GM21825 (cell line): ENCODE results near the gene DHCR24.
A peak's percentile ranks its signal among the peaks of the same experiment; 100 is the strongest.

Experiments used
- ATAC-seq: cut with Tn5 transposase; IDR thresholded peaks from one replicate; pipeline ENCODE4 v1.9.1; 2021; ENCODE audit warnings: mild to moderate bottlenecking, moderate library complexity; ENCODE audit not compliant: unreplicated experiment

DHCR24 gene

DNA sequence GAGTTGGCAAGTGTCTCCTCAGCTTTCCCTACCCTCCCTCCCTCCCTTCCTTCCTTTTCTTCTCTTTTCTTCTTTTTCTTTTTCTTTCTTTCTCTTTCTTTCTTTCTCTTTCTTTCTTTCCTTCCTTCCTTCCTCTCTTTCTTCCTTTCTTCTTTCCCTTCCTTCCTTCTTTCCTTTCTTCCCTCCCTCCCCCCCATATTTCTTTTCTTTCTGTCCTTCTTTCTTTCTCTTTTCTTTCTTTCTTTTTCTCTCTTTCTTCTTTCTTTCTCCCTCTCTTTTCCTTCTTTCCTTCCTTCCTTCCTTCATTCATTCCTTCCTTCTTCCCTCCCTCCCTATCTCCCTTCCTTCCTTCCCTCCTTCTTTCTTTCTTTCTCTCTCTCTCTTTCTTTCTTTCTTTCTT lies 67.3 kb downstream of the DHCR24 start:
- no peak for ATAC-seq

DNA sequence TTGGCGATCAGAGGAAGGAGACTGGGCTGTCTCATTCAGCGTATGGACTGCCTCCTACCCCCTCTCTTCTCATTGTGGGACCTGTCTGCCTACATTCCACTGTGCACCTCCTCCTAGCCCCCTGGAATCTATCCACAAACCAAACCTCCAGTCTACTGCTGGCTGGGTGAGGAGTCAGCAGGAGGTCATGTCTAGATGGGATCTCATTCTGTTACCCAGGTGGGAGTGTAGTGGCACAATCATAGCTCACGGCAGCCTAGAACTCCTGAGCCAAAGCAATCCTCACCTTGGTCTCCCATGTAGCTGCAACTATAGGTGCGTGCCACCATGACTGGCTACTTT lies 67.8 kb downstream of the DHCR24 start:
- ATAC-seq: no peak

DNA sequence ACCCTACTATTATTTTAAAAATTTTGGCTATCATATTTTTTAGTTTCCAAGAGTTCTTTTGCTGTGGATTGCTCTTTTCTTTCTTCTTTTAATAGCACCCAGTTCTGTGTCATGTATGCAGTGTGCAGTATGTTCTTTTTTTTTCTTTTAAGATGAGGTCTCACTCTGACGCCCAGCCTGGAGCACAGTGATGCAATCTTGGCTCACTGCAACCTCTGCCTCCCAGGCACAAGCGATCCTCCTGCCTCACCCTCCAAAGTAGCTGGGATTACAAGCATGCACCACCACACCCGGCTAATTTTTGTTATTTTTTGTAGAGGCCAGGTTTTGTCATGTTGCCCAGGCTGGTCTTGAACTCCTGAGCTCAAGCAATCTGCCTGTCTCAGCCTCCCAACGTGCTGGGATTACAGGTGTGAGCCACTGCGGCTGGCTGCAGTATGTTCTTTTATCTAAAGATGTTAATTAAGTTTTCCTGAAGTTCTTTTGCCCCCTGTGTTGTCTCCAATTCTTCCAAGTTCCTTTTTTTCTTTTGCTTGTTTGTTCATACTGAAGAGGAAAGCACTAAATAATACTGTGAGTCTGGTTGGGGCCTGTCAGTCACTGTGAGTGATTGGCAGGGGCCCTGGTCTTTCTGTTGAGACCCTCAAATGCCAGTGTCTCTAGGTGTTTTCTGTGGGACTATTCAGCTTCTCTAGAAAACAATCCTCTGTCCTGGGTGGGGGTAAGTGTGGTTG lies 68.4 kb downstream of the DHCR24 start:
- ATAC-seq: no peak

DNA sequence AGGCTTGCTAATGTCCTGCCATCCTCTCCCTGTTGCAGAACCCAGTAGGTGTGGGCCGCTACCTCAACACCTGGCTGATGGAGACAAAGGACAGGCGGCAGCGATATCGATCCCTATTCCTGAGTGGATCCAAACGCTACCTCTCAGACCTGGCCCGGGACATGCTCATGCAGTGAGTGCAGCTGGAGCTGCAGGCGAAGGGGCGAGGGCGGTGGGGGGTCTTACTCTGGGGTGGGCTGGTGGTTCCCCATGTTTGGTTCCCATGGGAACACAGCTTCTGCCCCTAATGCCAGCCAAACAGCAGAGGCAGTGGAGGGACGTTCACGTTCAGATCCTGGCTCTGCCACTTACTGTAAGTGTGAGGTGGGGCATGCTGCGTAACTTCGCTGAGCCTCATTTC lies 70.0 kb downstream of the DHCR24 start:
- no peak for ATAC-seq

DNA sequence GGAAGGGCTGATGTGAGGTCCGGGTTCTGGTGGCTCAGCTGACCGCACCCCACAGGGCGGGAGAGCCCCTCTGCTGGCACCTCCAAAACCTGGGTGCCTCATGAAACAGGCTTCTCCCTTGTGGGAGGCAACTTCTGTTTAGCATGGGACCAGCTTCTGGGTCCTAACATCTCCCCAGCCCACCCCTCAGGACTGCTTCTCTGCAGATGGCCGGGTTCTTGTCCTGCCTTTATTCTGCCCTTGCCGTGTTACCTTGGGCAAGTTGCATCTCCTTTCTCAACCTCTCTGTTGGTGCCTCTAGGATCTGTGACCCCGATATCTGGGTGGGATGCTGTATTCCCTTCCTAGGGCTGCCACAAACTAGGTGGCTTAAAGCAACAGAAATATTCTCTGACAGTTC lies 70.9 kb downstream of the DHCR24 start:
- no peak for ATAC-seq

DNA sequence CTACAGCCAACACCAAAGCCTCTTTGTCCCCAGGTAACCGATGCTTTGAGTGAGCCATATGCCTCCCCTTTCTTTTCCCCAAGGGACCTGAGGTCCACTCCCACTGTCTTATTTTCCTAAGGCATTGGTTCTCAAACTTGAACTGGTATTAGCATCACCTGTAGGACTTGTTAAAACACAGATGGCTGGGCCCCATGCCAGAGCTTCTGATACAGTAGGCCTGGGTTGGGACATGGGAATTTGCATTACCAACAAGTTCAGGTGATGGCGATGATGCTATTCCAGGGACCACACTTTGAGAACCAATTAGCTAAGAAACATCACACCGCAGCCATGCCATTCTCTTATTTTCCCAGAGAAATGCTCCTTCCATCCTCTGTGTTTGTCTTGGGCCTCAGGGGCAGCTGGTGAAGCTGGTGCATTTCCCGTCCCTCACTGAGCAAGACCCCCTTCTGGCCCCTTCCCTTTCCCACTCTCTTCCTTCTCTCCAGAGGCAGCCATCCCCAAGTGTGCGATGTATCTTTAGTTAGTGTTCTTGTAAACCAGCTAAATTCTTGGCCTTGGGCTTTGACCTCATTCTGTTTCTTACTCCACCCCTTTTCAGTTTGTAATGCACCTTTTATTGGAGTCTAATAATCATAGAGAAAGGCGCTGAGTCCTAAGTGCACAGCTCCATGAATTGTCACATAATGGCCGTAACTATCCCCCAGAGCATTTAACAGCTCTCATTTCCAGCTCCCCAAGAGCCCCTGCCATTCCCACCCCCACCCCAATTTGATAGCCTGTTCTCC lies 71.7 kb downstream of the DHCR24 start:
- no peak for ATAC-seq

DNA sequence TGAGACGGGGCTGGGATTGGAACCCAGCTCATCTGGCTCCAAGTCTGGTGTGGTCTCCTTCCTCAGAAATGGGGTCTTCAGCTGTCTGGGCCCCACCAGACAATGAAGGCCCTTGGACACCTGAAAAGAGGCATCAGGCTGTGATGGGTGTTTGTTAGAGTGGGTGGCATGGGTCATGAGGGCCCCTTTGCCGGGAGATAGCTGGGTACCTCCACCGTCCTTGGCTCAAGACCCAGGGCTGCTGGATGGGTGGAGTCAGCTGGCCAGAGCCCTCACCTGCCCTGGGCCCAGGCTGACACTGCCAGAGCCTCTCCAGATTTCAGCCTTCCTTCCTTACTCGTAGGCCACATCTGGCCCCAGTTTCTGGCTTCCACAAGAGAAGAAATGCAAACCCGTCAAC lies 72.4 kb downstream of the DHCR24 start:
- ATAC-seq: no peak

DNA sequence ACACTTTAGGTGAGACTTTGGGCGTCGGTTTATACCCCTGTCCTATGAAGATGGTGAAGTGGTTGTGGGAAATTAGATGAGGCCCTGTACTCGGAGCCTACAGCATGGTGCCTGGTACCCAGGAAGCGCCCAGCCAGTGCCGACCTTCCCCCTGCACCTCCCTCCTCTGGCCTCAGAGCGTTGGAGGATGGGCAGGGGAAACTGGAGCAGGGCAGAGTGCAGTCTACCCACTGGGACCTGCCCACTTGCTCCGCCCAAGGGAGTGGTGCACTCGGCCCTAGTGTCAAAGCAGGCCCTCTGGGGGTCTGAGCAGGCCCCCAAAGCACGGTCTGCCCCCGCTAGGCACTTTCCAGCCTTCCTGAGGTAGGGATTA lies 72.9 kb downstream of the DHCR24 start:
- ATAC-seq: no peak

DNA sequence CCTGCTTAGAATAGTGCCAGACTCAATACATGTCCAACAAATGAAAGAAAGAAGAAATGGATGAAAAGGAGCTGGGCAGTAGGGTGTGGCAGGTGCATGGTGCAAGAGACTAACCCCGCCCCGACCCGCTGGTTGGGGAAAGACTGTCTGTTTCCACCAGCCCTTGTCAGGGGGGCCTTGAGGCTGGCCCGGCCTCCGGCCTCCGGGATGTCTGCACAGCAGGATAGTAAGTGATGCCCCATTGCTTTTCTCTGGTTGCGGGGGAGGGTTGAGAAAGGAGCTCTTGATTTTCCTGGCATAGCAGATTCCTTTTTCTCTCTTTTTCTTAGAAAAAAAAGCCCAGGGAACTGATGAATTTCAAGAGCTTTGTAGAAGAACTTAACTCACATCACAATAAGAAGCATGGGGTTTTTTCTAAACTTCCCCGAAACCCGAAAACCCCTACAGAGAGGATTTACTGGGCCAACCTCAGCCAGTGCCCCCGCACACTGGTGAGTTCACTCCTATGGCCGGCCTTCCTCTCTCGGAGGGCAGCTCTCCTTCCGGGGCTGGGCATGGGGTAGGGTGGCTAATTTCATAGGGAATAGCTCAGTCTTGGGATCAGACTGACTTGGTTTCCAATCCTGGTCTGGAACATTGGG lies 73.4 kb downstream of the DHCR24 start:
- no peak for ATAC-seq

DNA sequence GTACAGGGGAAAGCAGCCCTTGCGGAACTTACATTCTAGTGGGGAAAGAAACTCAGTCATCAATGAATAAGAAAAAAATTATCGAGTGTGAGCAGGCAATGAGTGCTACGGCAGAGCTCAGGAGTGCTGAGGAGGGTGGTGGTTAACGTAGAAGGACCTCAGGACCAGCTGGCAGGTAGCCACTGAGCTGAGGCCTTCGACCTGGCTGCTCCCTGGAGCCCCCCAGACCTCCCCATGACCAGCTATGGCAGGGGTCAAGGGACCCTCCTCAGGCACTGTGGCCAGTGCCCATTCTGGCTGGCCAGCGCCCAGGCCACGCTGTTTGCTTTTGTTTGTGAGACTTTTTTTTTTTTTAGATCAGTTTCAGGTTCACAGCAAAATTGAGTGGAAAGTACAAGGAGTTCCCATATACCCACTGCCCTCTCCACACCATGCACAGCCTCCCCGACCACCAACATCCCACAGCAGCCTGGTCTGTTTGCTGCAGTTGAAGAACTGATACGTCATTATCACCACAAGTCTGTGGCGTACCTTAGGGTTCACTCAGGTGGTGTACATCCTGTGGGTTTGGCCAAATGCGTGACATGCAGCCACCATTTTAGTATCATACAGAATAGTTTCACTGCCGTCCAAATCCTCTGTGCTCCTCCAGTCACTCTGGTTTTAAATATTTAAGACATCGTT lies 74.1 kb downstream of the DHCR24 start:
- ATAC-seq: no peak

DNA sequence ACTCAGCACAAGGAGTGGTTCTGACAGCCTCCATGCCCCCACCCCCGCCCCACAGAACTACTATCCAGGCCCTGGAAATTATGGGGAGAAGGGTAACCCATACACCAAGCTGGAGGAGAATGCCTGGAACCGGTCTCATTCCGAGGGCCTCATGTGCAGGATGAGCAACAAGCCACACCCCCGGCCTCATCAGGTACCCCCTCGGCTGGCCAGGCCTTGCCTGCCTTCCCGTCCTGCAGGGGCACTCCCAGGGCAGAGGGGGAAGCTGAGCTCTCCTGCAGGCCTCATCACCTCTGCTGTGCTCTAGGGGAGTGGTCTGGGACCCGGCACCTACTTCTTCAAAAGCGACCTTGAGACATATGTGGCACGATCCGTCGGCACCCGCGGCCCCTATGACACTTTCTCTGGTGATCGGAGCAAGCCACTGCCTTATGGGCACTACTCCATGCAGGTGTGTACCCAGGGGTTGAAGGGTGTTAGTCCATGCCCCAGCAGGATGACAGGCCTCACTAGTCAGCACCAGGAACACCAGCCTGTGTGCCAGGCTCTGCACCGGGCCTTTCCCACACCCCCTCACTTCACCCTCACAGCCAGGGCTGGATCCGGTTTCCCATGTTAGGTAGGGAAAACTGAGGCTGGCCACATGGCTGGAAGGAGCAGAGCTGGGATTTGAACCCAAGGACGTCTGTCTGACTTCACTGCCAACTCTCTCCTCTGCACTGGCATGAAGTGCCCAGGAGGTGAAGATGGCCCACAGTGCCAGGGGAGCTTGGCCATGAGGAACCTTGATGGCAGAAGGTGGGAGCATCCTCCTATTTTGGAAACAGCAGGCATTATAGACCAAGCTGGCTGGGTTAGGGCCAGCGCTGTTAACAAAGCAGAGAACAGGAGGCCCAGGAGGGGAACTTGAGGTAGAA lies 75.0 kb downstream of the DHCR24 start:
- ATAC-seq: no peak

DNA sequence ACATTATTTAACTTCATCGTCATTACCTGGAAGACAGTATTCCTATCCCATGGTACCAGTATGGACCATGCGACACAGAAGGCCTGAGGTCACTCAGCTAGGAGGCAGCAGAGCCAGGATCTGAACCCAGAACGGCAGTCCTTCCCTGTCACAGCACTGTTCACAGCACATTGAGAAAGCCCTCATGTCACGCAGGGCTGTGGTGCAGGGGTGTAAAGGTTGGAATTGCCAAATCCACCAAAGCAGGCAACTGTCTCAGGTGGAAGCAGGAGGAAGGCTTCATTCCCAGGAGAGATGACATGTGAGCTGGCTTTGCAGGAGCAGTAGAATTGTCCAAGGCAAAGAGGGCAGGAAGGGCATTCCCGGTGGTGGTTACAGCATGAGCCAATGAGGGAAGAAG lies 75.9 kb downstream of the DHCR24 start:
- ATAC-seq: no peak

DNA sequence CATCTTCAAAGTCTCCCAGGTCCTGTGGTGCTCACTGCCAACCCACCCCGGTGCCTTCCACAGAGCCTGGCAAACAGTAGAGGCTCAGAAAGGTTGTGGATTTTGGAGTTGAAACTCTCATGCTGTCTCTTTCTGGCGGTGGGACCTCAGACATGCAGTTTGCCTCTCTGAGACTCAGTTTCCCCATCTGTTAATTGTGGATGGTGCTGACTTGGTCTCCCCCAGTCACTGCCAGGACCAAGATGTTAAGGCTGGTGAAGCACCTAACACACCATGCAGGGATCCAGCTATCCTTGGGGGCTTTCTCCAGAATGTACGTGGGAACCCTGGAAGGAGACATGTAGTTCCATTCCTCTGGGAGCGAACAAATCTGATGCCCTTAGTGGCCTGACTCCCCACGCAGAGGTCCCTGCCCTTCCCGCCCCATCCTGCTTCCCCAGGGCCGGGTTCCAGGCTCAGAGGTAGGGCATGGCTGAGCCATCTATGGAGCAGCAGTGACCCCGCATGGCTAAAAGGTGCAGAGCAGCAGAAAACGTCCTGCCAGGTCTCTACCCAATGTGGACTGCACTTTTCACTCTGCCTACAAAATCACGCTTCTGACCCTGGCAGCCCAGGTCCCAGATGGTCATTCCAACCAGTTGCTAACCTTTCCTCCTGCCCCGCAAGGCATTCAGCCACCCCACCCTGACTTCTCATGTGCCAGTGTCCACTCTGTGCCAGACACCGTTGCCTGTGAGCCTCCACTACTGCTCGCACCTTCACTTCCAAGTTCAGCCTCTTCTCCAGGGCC lies 76.6 kb downstream of the DHCR24 start:
- peak; percentile 70 for ATAC-seq

DNA sequence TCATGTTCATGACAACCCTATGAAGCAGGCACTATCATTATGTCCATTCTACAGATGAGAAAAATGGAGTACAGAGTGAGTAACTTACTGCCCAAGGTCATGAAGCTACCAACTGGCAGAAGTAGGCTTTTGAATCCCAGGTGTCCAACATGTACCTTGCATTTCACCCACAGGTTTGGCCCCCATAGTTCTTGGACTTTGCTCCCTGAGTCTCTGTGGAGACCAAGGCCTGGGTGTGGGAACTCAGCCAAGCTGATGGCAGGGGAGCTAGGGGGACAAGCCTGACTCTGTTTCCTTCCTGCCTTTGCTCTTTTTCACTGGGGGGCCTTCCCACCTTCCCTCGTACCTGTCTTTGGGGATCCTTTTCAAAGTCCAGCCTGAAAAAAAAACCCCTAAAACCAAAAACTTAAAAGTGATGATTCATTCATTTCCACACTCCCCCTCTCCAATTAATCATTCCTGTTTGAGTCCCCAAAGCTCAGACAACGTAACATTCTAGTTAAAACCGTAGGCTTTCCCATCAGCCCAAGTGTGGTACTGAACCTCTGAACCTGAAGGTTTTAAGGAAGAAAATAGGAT lies 77.4 kb downstream of the DHCR24 start:
- no peak for ATAC-seq

DNA sequence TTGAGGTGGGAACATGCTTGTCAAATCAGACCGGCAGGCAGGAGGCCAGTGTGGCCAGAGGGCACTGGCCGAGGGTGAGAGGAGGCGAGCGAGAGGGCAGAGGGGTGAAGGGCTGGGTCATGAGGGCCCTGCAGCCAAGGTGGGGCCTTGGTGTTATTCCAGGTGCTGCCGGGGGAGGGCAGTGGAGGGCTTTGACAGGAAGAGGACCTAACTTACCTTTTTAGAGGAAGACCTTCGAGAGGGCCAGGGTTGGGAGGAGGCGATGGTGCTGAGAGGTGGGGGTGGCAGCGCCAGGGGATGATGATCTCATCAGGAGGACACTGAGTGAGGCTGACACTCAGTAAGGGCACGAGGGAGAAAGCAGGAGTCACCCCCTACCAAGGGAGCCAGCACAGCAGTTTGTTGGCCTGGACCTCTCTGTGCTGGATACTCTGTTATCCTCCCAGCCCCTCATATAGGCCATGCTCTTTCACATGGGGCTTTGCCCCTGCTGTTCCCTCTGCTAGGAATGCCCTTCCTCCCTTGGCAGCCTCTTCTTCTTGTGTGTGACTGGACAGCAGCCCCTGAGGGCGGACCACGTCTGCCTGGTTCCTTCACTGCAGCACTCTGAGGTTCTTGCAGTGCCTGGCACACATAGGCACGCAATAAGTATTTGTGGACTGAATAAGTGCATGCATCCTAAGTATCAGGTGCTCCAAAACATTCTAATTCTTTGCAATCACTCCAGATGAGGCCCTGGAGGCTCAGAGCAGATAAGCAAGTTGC lies 78.4 kb downstream of the DHCR24 start:
- no peak for ATAC-seq

DNA sequence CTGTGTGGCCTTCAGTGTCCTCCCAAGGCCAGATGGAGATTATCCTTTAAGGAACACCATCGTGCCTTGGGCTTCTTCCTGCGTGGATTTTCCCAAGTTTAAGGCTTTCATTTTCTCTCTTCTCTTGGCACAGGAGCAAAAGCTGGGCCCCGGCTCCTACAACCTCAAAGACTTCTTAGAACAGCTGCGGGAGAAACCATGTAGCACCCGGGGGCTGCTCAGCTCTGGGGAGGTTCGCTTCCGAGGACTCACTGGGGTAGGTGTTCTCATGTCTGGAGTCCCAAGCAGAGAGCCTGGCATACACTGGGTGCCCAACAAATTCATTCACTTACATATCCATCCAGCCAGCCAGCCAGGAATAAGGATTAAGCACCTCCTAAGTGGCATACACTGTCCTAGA lies 79.2 kb downstream of the DHCR24 start:
- no peak for ATAC-seq

DNA sequence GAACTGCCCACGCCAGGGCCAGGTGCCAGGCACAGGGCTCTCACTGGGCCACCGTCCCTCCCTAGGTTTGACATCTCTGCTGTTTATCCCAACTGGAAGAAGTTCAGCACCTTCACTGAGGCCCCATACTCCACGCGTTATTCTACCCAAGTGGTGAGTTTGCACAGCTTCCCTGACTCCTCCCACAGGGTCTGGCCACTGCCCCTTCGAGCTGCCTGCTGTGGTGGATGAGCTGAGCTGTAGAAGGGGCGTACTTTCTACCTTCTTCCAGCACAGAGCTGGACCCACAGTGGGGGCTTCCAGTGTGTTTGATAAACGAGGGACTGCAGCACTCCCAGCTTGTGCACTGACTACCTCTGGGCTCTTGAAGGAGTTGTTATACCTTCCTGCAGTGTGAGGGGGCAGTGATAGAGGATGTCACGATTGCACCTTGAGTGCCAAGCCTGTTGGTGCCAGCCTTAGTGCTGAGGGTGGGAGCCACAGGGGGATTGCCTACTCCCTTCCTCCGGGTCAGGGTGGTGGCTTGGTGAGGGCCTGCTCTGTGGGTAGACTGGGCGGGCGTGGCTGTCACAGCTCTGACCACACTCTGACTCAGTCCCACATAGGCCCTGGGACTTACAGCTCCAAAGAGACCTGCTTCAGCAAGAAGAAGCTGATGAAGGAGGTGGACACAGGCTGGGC lies 79.9 kb downstream of the DHCR24 start:
- ATAC-seq: no peak

DNA sequence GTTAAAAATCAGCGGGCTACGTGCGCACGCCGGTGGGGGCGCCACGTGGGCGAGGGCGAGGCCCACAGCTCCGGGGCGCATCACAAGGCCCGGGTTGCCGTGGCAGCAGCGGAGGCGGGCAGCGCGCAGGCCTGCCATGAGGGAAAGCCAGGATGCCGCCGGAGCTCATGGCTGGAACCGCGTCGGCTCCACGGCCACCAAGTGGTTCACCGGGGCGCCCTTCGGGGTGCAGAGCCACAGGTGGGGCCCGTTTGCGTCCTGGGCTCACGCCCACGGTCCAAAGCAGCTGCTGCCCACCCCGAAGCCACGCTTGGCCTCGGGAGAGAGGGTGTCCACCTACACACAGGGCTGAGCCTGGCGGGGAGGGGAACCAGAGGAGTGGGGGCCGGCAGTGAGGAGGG lies 81.0 kb downstream of the DHCR24 start:
- ATAC-seq: no peak
